B cell (primary cell): Measurements from ENCODE around the gene PFN1. TPM values are rescaled to one million over a fixed set of nuclear protein-coding genes. Genes with fewer than 3 reads are reported as not detected.
"Not testable (repeated sequence)": the region's sequence is repeated elsewhere in the genome, so short reads cannot be mapped to it uniquely, and the experiment has no call there.

Experiments used
- ATAC-seq: fragments of 200-7000 bp; cut with Tn5 transposase; one replicate; pipeline ENCODE4 v1.10.0; 2021; ENCODE audit warnings: low read depth, mild to moderate bottlenecking, moderate number of reproducible peaks, moderate library complexity
- CTCF ChIA-PET: fragments of 350-600 bp; sonication (Branson Sonifier 250); formaldehyde crosslinking; loops from one replicate; lab custom pipeline; 2021; ENCODE audit warnings: antibody characterized with exemption, inconsistent platforms; lab: Charles Lee
- POLR2A ChIA-PET: fragments of 350-600 bp; sonication (Branson Sonifier 250); formaldehyde crosslinking; loops from one replicate; lab custom pipeline; 2021; ENCODE audit warnings: antibody characterized with exemption; lab: Charles Lee
- DNase-seq: peaks from one replicate; pipeline ENCODE4 v3.0.0; 2013
- H2AFZ ChIP-seq: 2 replicates; pipeline ENCODE4 v1.6.1; 2012; ENCODE audit warnings: mild to moderate bottlenecking, low read depth, low read length; ENCODE audit not compliant: insufficient read depth, poor library complexity, severe bottlenecking
- H3K27ac ChIP-seq, 2 donors: 1 replicate in 1 of 2; 2 replicates in 1 of 2; pipeline ENCODE4 v1.5.1; 2012 to 2013; ENCODE audit warnings: low read length in 2 of 2, mild to moderate bottlenecking in 2 of 2, moderate library complexity in 1 of 2
- H3K27me3 ChIP-seq, 4 experiments: fragments of 200-600 bp in 1 of 4; sonication (generic) in 1 of 4; replicated peaks in 1 of 4; 1 replicate in 2 of 4; 2 replicates in 2 of 4; pipeline versions ENCODE4 v1.6.1 to v1.7.0; 2013 to 2016; ENCODE audit warnings: low read length in 3 of 4, mild to moderate bottlenecking in 2 of 4, mixed read lengths in 1 of 4, moderate library complexity in 1 of 4; ENCODE audit not compliant: insufficient read depth in 4 of 4, control insufficient read depth in 3 of 4; ENCODE audit errors: control extremely low read depth in 1 of 4
- H3K36me3 ChIP-seq, 2 experiments: replicated peaks in 1 of 2; 1 replicate in 1 of 2; 2 replicates in 1 of 2; pipeline versions ENCODE4 v1.6.1 to v1.7.1; 2013; ENCODE audit warnings: low read length in 1 of 2; ENCODE audit not compliant: insufficient read depth in 2 of 2, control insufficient read depth in 1 of 2; ENCODE audit errors: control extremely low read depth in 1 of 2, extremely low read depth in 1 of 2
- H3K4me1 ChIP-seq, 2 donors: fragments of 200-600 bp in 1 of 2; sonication (generic) in 1 of 2; 1 replicate in 1 of 2; 2 replicates in 1 of 2; pipeline versions ENCODE4 v1.5.1 to v1.6.1; 2013 to 2017; ENCODE audit warnings: low read length in 2 of 2; ENCODE audit not compliant: control insufficient read depth in 2 of 2, insufficient read depth in 2 of 2
- H3K4me2 ChIP-seq: replicated peaks from 2 replicates; pipeline ENCODE3; 2012; ENCODE audit warnings: mild to moderate bottlenecking, low read depth, low read length; ENCODE audit not compliant: poor library complexity, severe bottlenecking
- H3K4me3 ChIP-seq, 5 experiments: fragments of 200-600 bp in 1 of 5; sonication (generic) in 1 of 5; 1 replicate in 3 of 5; 2 replicates in 2 of 5; pipeline versions ENCODE4 v1.5.1 to v1.7.0; 2011 to 2016; ENCODE audit warnings: low read length in 4 of 5, mild to moderate bottlenecking in 4 of 5, low read depth in 2 of 5, control low read depth in 1 of 5, moderate library complexity in 1 of 5; ENCODE audit not compliant: insufficient read depth in 1 of 5; ENCODE audit errors: control extremely low read depth in 1 of 5, extremely low read depth in 1 of 5
- H3K79me2 ChIP-seq: fragments of 200-600 bp; sonication (generic); one replicate; pipeline ENCODE4 v1.6.0; 2016; ENCODE audit warnings: low read length; ENCODE audit not compliant: control insufficient read depth, insufficient read depth
- H3K9ac ChIP-seq: fragments of 200-600 bp; sonication (generic); 2 replicates; pipeline ENCODE4 v1.6.1; 2017; ENCODE audit warnings: mild to moderate bottlenecking, low read length, moderate library complexity
- H3K9me3 ChIP-seq, 3 donors: one replicate each; pipeline versions ENCODE4 v1.6.1 to v1.7.1; 2013; ENCODE audit warnings: low read length in 2 of 3; ENCODE audit not compliant: control insufficient read depth in 2 of 3, insufficient read depth in 1 of 3; ENCODE audit errors: control extremely low read depth in 1 of 3
- H4K20me1 ChIP-seq: 2 replicates; pipeline ENCODE4 v1.6.0; 2012; ENCODE audit warnings: mild to moderate bottlenecking, low read length; ENCODE audit not compliant: insufficient read depth, control insufficient read depth, poor library complexity, severe bottlenecking
- H3K27ac Mint-ChIP-seq: one replicate; pipeline ENCODE4 v1.8.0; 2021; ENCODE audit warnings: mixed read lengths
- H3K27me3 Mint-ChIP-seq: one replicate; pipeline ENCODE4 v1.8.0; 2021; ENCODE audit warnings: mixed read lengths
- H3K4me1 Mint-ChIP-seq: one replicate; pipeline ENCODE4 v1.8.0; 2021; ENCODE audit warnings: mixed read lengths
- H3K4me3 Mint-ChIP-seq: one replicate; pipeline ENCODE4 v1.8.0; 2021; ENCODE audit warnings: mixed read lengths
- H3K9me3 Mint-ChIP-seq: one replicate; pipeline ENCODE4 v1.8.0; 2022; ENCODE audit warnings: mixed read lengths; ENCODE audit not compliant: insufficient read depth
- CTCF ChIP-seq: fragments of 200-600 bp; IDR thresholded peaks from one replicate; pipeline ENCODE4 v1.8.0; 2022; ENCODE audit warnings: antibody characterized with exemption, mild to moderate bottlenecking
- EZH2 ChIP-seq: IDR thresholded peaks from 2 replicates; pipeline ENCODE4 v1.6.1; 2012; ENCODE audit warnings: borderline replicate concordance, low read depth, mild to moderate bottlenecking, moderate library complexity, low read length; ENCODE audit not compliant: insufficient read depth, poor library complexity, severe bottlenecking
- WGBS: methylation state at CpG from one replicate; pipeline ENCODE4 v1.1.5; 2013; ENCODE audit warnings: missing lambda C conversion rate; ENCODE audit not compliant: insufficient coverage; 5-methylcytosine and 5-hydroxymethylcytosine counted together
- intact Hi-C: fragments of 100-400 bp; cut with micrococcal nuclease; formaldehyde crosslinking; loops from one replicate; pipeline ENCODE4 v1.10.0; 2022
- polyA plus RNA-seq: library from polyadenylated mRNA; depleted of rRNA; stranded (reverse); fragments of >200 nt; gene quantifications from 2 replicates; pipeline ENCODE4 v1.2.3, GENCODE V29; 2012
- total RNA-seq, 2 donors: library from RNA; stranded (reverse); fragments of 120-200 nt in 1 of 2; gene quantifications; 1 replicate in 1 of 2; 2 replicates in 1 of 2; pipeline versions ENCODE4 v1.2.3 to v1.2.4, GENCODE V29; 2013 to 2022

Gene PFN1
- total and polyA plus RNA-seq, 2 donors (not counting 1 experiment from before 2014, with no cell fraction given) = 330 to 609 TPM

- Histone ChIP-seq H4K20me1 (no peaks in the 10 kb centered on the region), H3K27ac (no peak overlapping the region), H3K4me1 (peaks cover 6 to 10% of the 10 kb centered on the region in 2 donors), H3K79me2 (no peaks in the 10 kb centered on the region), H2AFZ (no peak overlapping the region), H3K4me3 (no peak overlapping the region), H3K9me3 (no peaks in the 10 kb centered on the region), H3K36me3 (no peaks in the 10 kb centered on the region), H3K27me3 (peaks cover 0 to 12% (median 3%) of the 10 kb centered on the region in 4 experiments), H3K9ac (no peak overlapping the region), H3K4me2 (no peak overlapping the region)
- Mint-ChIP-seq H3K27me3 (peaks cover 8% of the 10 kb centered on the region), H3K27ac (no peak overlapping the region), H3K4me3 (no peak overlapping the region), H3K9me3 (no peaks in the 10 kb centered on the region), H3K4me1 (peaks cover 17% of the 10 kb centered on the region)
- no peak for DNase-seq
- intact Hi-C loops = no loop called here
- TF ChIP-seq CTCF = no peak
- no peak for TF ChIP-seq EZH2
- POLR2A ChIA-PET = no interaction called here
- WGBS = 98% methylated on average over 7 of the region's 18 CpGs
- no peak for ATAC-seq
- CTCF ChIA-PET = no interaction called here
These were observed 19.4 kb downstream of the PFN1 start for GRCh38 chr17:4928881-4929280.

- H4K20me1 ChIP-seq, CTCF ChIA-PET, H3K9ac ChIP-seq, H3K4me3 Mint-ChIP-seq, H3K4me3 ChIP-seq, H3K4me2 ChIP-seq, H3K36me3 ChIP-seq, H3K9me3 ChIP-seq, H2AFZ ChIP-seq, H3K27me3 ChIP-seq, DNase-seq, H3K79me2 ChIP-seq, H3K4me1 ChIP-seq, ATAC-seq, H3K4me1 Mint-ChIP-seq, H3K27ac Mint-ChIP-seq, intact Hi-C loops, H3K9me3 Mint-ChIP-seq, H3K27ac ChIP-seq, H3K27me3 Mint-ChIP-seq: not testable (repeated sequence)
- POLR2A ChIA-PET = interaction anchor here (0.7 kb wide), 1 partner anchor 41 kb away, joined by 3 read pairs; no protein-coding TSS in a partner anchor
- WGBS = 98% methylated on average over 12 of the region's 24 CpGs
These were observed 21.6 kb downstream of the PFN1 start for GRCh38 chr17:4926577-4927335.
